WTC11 (cell line): Measurements from ENCODE around the gene RPRM. TPM values are rescaled to one million over a fixed set of nuclear protein-coding genes. Genes with fewer than 3 reads are reported as not detected.

Experiments
- ATAC-seq: fragments of 200-7000 bp; cut with Tn5 transposase; 2 replicates; pipeline ENCODE4 v1.10.0; 2021; ENCODE audit warnings: mild to moderate bottlenecking, moderate library complexity
- CTCF ChIA-PET: fragments of 300-600 bp; sonication (Branson Sonifier 250); formaldehyde crosslinking; loops from one replicate; lab custom pipeline; 2021; ENCODE audit warnings: antibody characterized with exemption; lab: Charles Lee
- POLR2A ChIA-PET: fragments of 350-600 bp; sonication (Branson Sonifier 250); formaldehyde crosslinking; loops from one replicate; lab custom pipeline; 2021; ENCODE audit warnings: antibody characterized with exemption; lab: Charles Lee
- DNase-seq: peaks from one replicate; pipeline ENCODE4 v3.0.0; 2021; ENCODE audit warnings: low spot score
- H3K27ac Mint-ChIP-seq: 2 replicates; pipeline ENCODE4 v1.8.0; 2021; ENCODE audit warnings: mixed read lengths
- H3K27me3 Mint-ChIP-seq: 2 replicates; pipeline ENCODE4 v1.8.0; 2021; ENCODE audit warnings: low read depth, mild to moderate bottlenecking, moderate library complexity, mixed read lengths
- H3K36me3 Mint-ChIP-seq: 2 replicates; pipeline ENCODE4 v1.8.0; 2021; ENCODE audit warnings: mixed read lengths
- H3K4me1 Mint-ChIP-seq: 2 replicates; pipeline ENCODE4 v1.8.0; 2022; ENCODE audit warnings: mixed read lengths
- H3K4me3 Mint-ChIP-seq: 2 replicates; pipeline ENCODE4 v1.8.0; 2021; ENCODE audit warnings: mild to moderate bottlenecking, moderate library complexity, mixed read lengths
- H3K9me3 Mint-ChIP-seq: 2 replicates; pipeline ENCODE4 v1.8.0; 2021; ENCODE audit warnings: mixed read lengths
- E2F1 ChIP-seq: sonication (generic); formaldehyde crosslinking; IDR thresholded peaks from 2 replicates; pipeline ENCODE4 v1.8.0; 2022; ENCODE audit warnings: mild to moderate bottlenecking, missing genetic modification reagents
- E2F5 ChIP-seq: sonication (generic); formaldehyde crosslinking; IDR thresholded peaks from 2 replicates; pipeline ENCODE4 v1.8.1; 2022; ENCODE audit warnings: mild to moderate bottlenecking, moderate library complexity, missing genetic modification reagents
- ERG ChIP-seq: fragments of 250-450 bp; sonication (Bioruptor Pico); IDR thresholded peaks from 2 replicates; pipeline ENCODE4 v1.8.0; 2021; ENCODE audit warnings: mild to moderate bottlenecking
- GTF2I ChIP-seq: fragments of 250-450 bp; sonication (Bioruptor Pico); conservative IDR thresholded peaks from 2 replicates; pipeline ENCODE4 v1.4.0; 2021; ENCODE audit warnings: mild to moderate bottlenecking
- MAX ChIP-seq: sonication (generic); formaldehyde crosslinking; IDR thresholded peaks from 2 replicates; pipeline ENCODE4 v1.8.0; 2022; ENCODE audit warnings: mild to moderate bottlenecking, missing genetic modification reagents
- PREB ChIP-seq: sonication (generic); formaldehyde crosslinking; IDR thresholded peaks from 2 replicates; pipeline ENCODE4 v1.8.1; 2022; ENCODE audit warnings: mild to moderate bottlenecking, missing genetic modification reagents, moderate library complexity, borderline replicate concordance
- PRRX2 ChIP-seq: fragments of 250-450 bp; sonication (Bioruptor Pico); IDR thresholded peaks from 2 replicates; pipeline ENCODE4 v1.8.0; 2021; ENCODE audit warnings: mild to moderate bottlenecking
- STAT6 ChIP-seq: sonication (generic); formaldehyde crosslinking; conservative IDR thresholded peaks from 2 replicates; pipeline ENCODE4 v1.8.1; 2023; ENCODE audit warnings: mild to moderate bottlenecking, low read depth, missing genetic modification reagents, moderate library complexity
- TCF7 ChIP-seq: sonication (generic); formaldehyde crosslinking; IDR thresholded peaks from 2 replicates; pipeline ENCODE4 v1.8.0; 2022; ENCODE audit warnings: mild to moderate bottlenecking, low read depth, missing genetic modification reagents, moderate library complexity
- ZMAT4 ChIP-seq: fragments of 250-450 bp; sonication (Bioruptor Pico); IDR thresholded peaks from 2 replicates; pipeline ENCODE4 v1.9.0; 2021; ENCODE audit warnings: mild to moderate bottlenecking
- ZNF281 ChIP-seq: sonication (generic); formaldehyde crosslinking; IDR thresholded peaks from 2 replicates; pipeline ENCODE4 v1.8.0; 2023; ENCODE audit warnings: mild to moderate bottlenecking, missing genetic modification reagents
- ZNF423 ChIP-seq: fragments of 250-450 bp; sonication (Bioruptor Pico); IDR thresholded peaks from 2 replicates; pipeline ENCODE4 v2.1.2; 2022; ENCODE audit warnings: mild to moderate bottlenecking, moderate library complexity
- ZSCAN18 ChIP-seq: fragments of 250-450 bp; sonication (Bioruptor Pico); IDR thresholded peaks from 2 replicates; pipeline ENCODE4 v2.1.2; 2022; ENCODE audit warnings: mild to moderate bottlenecking, moderate library complexity
- total RNA-seq: library from RNA; stranded (reverse); gene quantifications from 3 replicates; pipeline ENCODE4 v1.2.3, GENCODE V29; 2021

Gene RPRM
- total RNA-seq, 1 experiment from 2014 or later = 28.1 TPM

GRCh38 chr2:153512331-153512730 is 33.8 kb upstream of the RPRM start:
- Mint-ChIP-seq H3K9me3 (peaks cover 15% of the 10 kb centered on the region), H3K36me3 (peaks cover 9% of the 10 kb centered on the region), H3K27me3 (no peaks in the 10 kb centered on the region; the same call in none of the 2 replicates), H3K4me3 (no peak overlapping the region), H3K27ac (no peak overlapping the region), H3K4me1 (peaks cover 14% of the 10 kb centered on the region)
- DNase-seq = no peak
- POLR2A ChIA-PET = no interaction called here
- TF ChIP-seq PREB (CRISPR knock-in tag) (no peak), ZNF281 (CRISPR knock-in tag) (no peak), STAT6 (CRISPR knock-in tag) (no peak), E2F1 (no peak), MAX (CRISPR knock-in tag) (no peak)
- no peak for ATAC-seq
- CTCF ChIA-PET = no interaction called here

GRCh38 chr2:153510996-153511395 is 32.4 kb upstream of the RPRM start:
- TF ChIP-seq PRRX2 = no peak
- TF ChIP-seq ERG = no peak
- TF ChIP-seq TCF7 (CRISPR knock-in tag) = no peak
- TF ChIP-seq GTF2I = no peak
- no peak for TF ChIP-seq ZNF423
- no peak for TF ChIP-seq STAT6 (CRISPR knock-in tag)
- no peak for TF ChIP-seq E2F5
- no peak for TF ChIP-seq ZSCAN18
- no peak for TF ChIP-seq ZMAT4 (CRISPR knock-in tag)
- H3K4me1 Mint-ChIP-seq = peaks cover 14% of the 10 kb centered on the region
- H3K36me3 Mint-ChIP-seq = peaks cover 22% of the 10 kb centered on the region
- POLR2A ChIA-PET = no interaction called here
- no peak overlapping the region for H3K4me3 Mint-ChIP-seq
- no peaks in the 10 kb centered on the region; the same call in none of the 2 replicates for H3K27me3 Mint-ChIP-seq
- CTCF ChIA-PET = no interaction called here
- peaks cover 28% of the 10 kb centered on the region for H3K9me3 Mint-ChIP-seq
- DNase-seq = no peak
- no peak overlapping the region for H3K27ac Mint-ChIP-seq
- no peak for ATAC-seq
